ENCODE results near the gene GXYLT2. TPM values are rescaled to one million over a fixed set of nuclear protein-coding genes. Genes with fewer than 3 reads are reported as not detected.

Gene GXYLT2
- total and polyA plus RNA-seq, 2 experiments from 2014 or later = 2.0 to 5.8 TPM

- TF ChIP-seq NANOG (IDR thresholded peaks at IDR 0.05; ENCODE audit: borderline replicate concordance) (no peak), EZH2phosphoT487 (IDR thresholded peaks at IDR 0.05; ENCODE audit: unreplicated experiment) (no peak), ZNF114 (CRISPR knock-in tag; IDR thresholded peaks at IDR 0.05) (no peak), ZNF331 (CRISPR knock-in tag; IDR thresholded peaks at IDR 0.05; ENCODE audit: low read depth) (no peak)
These were observed 87.1 kb downstream of the GXYLT2 start (continued) for GRCh38 chr3:72974956-72975355.

DNA sequence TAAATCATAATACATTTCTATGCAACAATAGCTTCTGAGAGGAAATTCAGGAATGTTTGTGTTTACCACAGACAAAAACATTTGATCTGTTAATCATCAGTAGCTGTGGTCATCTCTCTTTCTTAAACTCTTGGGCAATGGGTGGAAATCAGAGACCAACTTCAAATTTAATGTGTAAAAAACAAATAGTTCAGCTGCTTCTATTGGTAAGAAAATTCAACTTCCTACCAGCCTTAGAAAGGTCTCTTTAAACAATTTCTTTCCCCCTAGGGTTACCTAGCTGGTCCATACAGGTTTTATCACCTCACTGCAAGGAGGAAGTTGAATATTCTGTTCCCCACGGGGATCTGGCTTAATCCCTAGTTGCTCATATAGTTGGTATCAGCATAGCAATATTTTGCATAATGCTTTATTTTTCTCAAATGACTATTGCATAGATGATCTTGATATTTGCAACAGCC is 88.5 kb downstream of the GXYLT2 start:
- H3K27me3 ChIP-seq (ENCODE audit: insufficient read depth) = no peaks in the 10 kb centered on the region
- 0 out of 2 replicates have a peak overlapping the region, but pooled peaks have one; percentile 18 for H3K27ac Mint-ChIP-seq
- H2AFZ ChIP-seq = no peak overlapping the region
- H3K4me1 ChIP-seq (ENCODE audit: insufficient read depth) = peaks cover 7% of the 10 kb centered on the region; the same call in 1 of the 2 replicates
- no peaks in the 10 kb centered on the region for H3K9me3 Mint-ChIP-seq
- H3K4me2 ChIP-seq = no peak overlapping the region
- peaks cover 16% of the 10 kb centered on the region for H3K4me1 Mint-ChIP-seq
- ATAC-seq (no peak), DNase-seq (ENCODE audit: low spot score) (no peak)
- no peak for TF ChIP-seq ZNF331 (CRISPR knock-in tag; IDR thresholded peaks at IDR 0.05; ENCODE audit: low read depth)
- TF ChIP-seq CREB1 (CRISPR knock-in tag; IDR thresholded peaks at IDR 0.05; ENCODE audit: low read depth) = no peak
- no peak for TF ChIP-seq POLR2AphosphoS5 (IDR thresholded peaks at IDR 0.05; ENCODE audit: low read depth)
- TF ChIP-seq, protein P1, sequence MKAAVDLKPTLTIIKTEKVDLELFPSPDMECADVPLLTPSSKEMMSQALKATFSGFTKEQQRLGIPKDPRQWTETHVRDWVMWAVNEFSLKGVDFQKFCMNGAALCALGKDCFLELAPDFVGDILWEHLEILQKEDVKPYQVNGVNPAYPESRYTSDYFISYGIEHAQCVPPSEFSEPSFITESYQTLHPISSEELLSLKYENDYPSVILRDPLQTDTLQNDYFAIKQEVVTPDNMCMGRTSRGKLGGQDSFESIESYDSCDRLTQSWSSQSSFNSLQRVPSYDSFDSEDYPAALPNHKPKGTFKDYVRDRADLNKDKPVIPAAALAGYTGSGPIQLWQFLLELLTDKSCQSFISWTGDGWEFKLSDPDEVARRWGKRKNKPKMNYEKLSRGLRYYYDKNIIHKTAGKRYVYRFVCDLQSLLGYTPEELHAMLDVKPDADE (IDR thresholded peaks at IDR 0.05) = no peak
- TF ChIP-seq, protein P2, sequence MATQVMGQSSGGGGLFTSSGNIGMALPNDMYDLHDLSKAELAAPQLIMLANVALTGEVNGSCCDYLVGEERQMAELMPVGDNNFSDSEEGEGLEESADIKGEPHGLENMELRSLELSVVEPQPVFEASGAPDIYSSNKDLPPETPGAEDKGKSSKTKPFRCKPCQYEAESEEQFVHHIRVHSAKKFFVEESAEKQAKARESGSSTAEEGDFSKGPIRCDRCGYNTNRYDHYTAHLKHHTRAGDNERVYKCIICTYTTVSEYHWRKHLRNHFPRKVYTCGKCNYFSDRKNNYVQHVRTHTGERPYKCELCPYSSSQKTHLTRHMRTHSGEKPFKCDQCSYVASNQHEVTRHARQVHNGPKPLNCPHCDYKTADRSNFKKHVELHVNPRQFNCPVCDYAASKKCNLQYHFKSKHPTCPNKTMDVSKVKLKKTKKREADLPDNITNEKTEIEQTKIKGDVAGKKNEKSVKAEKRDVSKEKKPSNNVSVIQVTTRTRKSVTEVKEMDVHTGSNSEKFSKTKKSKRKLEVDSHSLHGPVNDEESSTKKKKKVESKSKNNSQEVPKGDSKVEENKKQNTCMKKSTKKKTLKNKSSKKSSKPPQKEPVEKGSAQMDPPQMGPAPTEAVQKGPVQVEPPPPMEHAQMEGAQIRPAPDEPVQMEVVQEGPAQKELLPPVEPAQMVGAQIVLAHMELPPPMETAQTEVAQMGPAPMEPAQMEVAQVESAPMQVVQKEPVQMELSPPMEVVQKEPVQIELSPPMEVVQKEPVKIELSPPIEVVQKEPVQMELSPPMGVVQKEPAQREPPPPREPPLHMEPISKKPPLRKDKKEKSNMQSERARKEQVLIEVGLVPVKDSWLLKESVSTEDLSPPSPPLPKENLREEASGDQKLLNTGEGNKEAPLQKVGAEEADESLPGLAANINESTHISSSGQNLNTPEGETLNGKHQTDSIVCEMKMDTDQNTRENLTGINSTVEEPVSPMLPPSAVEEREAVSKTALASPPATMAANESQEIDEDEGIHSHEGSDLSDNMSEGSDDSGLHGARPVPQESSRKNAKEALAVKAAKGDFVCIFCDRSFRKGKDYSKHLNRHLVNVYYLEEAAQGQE (IDR thresholded peaks at IDR 0.05; ENCODE audit: unreplicated experiment) = no peak
- TF ChIP-seq NANOG (IDR thresholded peaks at IDR 0.05; ENCODE audit: borderline replicate concordance) = no peak
- TF ChIP-seq, protein P3, sequence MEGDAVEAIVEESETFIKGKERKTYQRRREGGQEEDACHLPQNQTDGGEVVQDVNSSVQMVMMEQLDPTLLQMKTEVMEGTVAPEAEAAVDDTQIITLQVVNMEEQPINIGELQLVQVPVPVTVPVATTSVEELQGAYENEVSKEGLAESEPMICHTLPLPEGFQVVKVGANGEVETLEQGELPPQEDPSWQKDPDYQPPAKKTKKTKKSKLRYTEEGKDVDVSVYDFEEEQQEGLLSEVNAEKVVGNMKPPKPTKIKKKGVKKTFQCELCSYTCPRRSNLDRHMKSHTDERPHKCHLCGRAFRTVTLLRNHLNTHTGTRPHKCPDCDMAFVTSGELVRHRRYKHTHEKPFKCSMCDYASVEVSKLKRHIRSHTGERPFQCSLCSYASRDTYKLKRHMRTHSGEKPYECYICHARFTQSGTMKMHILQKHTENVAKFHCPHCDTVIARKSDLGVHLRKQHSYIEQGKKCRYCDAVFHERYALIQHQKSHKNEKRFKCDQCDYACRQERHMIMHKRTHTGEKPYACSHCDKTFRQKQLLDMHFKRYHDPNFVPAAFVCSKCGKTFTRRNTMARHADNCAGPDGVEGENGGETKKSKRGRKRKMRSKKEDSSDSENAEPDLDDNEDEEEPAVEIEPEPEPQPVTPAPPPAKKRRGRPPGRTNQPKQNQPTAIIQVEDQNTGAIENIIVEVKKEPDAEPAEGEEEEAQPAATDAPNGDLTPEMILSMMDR (conservative IDR thresholded peaks at IDR 0.05; ENCODE audit: low read depth in 2 of 2) = no peak
- no peak for TF ChIP-seq STAT1 (IDR thresholded peaks at IDR 0.05; ENCODE audit: unreplicated experiment)
- no peak for TF ChIP-seq EZH2phosphoT487 (IDR thresholded peaks at IDR 0.05; ENCODE audit: unreplicated experiment)
- TF ChIP-seq, protein P4, sequence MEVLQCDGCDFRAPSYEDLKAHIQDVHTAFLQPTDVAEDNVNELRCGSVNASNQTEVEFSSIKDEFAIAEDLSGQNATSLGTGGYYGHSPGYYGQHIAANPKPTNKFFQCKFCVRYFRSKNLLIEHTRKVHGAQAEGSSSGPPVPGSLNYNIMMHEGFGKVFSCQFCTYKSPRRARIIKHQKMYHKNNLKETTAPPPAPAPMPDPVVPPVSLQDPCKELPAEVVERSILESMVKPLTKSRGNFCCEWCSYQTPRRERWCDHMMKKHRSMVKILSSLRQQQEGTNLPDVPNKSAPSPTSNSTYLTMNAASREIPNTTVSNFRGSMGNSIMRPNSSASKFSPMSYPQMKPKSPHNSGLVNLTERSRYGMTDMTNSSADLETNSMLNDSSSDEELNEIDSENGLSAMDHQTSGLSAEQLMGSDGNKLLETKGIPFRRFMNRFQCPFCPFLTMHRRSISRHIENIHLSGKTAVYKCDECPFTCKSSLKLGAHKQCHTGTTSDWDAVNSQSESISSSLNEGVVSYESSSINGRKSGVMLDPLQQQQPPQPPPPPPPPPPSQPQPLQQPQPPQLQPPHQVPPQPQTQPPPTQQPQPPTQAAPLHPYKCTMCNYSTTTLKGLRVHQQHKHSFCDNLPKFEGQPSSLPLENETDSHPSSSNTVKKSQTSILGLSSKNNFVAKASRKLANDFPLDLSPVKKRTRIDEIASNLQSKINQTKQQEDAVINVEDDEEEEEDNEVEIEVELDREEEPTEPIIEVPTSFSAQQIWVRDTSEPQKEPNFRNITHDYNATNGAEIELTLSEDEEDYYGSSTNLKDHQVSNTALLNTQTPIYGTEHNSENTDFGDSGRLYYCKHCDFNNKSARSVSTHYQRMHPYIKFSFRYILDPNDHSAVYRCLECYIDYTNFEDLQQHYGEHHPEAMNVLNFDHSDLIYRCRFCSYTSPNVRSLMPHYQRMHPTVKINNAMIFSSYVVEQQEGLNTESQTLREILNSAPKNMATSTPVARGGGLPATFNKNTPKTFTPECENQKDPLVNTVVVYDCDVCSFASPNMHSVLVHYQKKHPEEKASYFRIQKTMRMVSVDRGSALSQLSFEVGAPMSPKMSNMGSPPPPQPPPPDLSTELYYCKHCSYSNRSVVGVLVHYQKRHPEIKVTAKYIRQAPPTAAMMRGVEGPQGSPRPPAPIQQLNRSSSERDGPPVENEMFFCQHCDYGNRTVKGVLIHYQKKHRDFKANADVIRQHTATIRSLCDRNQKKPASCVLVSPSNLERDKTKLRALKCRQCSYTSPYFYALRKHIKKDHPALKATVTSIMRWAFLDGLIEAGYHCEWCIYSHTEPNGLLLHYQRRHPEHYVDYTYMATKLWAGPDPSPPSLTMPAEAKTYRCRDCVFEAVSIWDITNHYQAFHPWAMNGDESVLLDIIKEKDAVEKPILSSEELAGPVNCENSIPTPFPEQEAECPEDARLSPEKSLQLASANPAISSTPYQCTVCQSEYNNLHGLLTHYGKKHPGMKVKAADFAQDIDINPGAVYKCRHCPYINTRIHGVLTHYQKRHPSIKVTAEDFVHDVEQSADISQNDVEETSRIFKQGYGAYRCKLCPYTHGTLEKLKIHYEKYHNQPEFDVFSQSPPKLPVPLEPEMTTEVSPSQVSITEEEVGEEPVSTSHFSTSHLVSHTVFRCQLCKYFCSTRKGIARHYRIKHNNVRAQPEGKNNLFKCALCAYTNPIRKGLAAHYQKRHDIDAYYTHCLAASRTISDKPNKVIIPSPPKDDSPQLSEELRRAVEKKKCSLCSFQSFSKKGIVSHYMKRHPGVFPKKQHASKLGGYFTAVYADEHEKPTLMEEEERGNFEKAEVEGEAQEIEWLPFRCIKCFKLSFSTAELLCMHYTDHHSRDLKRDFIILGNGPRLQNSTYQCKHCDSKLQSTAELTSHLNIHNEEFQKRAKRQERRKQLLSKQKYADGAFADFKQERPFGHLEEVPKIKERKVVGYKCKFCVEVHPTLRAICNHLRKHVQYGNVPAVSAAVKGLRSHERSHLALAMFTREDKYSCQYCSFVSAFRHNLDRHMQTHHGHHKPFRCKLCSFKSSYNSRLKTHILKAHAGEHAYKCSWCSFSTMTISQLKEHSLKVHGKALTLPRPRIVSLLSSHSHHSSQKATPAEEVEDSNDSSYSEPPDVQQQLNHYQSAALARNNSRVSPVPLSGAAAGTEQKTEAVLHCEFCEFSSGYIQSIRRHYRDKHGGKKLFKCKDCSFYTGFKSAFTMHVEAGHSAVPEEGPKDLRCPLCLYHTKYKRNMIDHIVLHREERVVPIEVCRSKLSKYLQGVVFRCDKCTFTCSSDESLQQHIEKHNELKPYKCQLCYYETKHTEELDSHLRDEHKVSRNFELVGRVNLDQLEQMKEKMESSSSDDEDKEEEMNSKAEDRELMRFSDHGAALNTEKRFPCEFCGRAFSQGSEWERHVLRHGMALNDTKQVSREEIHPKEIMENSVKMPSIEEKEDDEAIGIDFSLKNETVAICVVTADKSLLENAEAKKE (CRISPR knock-in tag; IDR thresholded peaks at IDR 0.05) = no peak
- no peak for TF ChIP-seq ZNF114 (CRISPR knock-in tag; IDR thresholded peaks at IDR 0.05)
- no peak for TF ChIP-seq EZH2 (IDR thresholded peaks at IDR 0.05; ENCODE audit: low read depth, unreplicated experiment)
- no peak for TF ChIP-seq JUNB (IDR thresholded peaks at IDR 0.05; ENCODE audit: unreplicated experiment)
- H3K36me3 Mint-ChIP-seq (ENCODE audit: low read depth) = no peaks in the 10 kb centered on the region
- peaks cover 7% of the 10 kb centered on the region for H3K27me3 Mint-ChIP-seq (ENCODE audit: insufficient read depth, low read depth, poor library complexity)
- H3K79me2 ChIP-seq (replicated peaks; ENCODE audit: insufficient read depth) = no peaks in the 10 kb centered on the region
- no peaks in the 10 kb centered on the region for H3F3A ChIP-seq (replicated peaks; ENCODE audit: low read depth)
- H4K20me1 ChIP-seq (replicated peaks; ENCODE audit: insufficient read depth) = no peaks in the 10 kb centered on the region
- no peak overlapping the region for H3K4me3 Mint-ChIP-seq
- H3K36me3 ChIP-seq (ENCODE audit: insufficient read depth) = no peaks in the 10 kb centered on the region
- no peaks in the 10 kb centered on the region for H3K9me2 ChIP-seq (ENCODE audit: insufficient read depth)
- H3K27ac ChIP-seq (ENCODE audit: low read depth) = no peak overlapping the region
- no peak overlapping the region for H3K4me3 ChIP-seq

All from GM23338 (cell line).